Myocyte (in vitro differentiated cells): Measurements from ENCODE around the gene SAE1. TPM values are rescaled to one million over a fixed set of nuclear protein-coding genes. Genes with fewer than 3 reads are reported as not detected.

Experiments
- DNase-seq: peaks from one replicate; pipeline ENCODE4 v3.0.0-alpha.2; 2012; ENCODE audit warnings: low read depth
- total RNA-seq: library from RNA; depleted of rRNA; stranded (reverse); fragments of >200 nt; gene quantifications from 2 replicates; pipeline ENCODE4 v1.2.3, GENCODE V29; 2014

Gene SAE1
- total RNA-seq, 1 donor from 2014 or later = 144 TPM

DNA sequence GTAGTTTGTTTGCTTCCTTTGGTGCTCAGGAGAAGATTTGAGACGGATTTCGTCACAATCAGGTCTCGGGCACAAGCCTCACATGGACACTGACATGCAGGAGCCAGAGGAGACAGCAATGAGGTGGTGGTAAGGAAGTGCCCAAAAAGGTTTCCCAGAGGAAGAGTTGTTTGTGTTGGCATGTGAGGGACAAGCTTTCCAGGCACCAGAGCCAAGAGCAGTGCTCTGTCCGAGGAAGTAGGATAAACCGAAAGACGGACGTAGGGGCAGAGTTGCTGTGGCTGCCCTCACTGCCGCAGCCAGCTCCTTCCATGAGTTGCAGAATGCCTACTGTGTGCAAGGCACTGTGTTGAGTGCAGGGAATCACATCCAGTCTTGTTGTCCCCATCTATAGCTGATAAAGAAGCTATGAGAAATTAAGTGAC is 27.7 kb downstream of the SAE1 start:
- DNase-seq = no peak

- DNase-seq = peak; percentile 24
Observed at GRCh38 chr19:47158879-47159503, 28.4 kb downstream of the SAE1 start.

DNA sequence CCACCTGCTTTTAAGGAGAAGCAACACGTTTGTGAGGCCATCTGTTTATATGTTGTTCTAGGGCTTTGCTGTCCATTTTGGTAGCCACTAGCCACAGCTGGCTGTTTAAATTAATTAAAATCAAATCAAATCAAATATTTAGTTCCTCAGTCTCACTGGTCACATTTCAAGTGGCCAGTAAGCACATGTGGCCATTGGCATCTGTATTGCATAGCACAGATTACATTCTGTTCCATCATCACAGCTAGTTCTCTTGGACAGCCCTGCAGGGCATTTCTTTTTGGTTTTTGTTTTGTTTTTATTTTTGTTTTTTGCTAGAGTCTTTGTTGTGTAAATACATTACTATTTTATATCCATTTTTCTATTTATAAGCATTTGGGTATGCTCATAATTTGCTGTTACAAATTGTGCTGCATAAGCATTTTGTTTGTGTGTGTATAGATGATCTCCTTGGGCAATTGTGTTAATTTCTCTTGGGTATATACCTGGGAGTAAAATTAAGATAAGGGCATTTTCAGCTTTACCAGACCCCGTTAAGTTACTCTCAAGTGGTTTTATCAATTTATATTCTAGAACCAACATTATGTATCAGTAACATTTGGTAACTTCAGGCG is 31.3 kb downstream of the SAE1 start:
- DNase-seq = peak; percentile 29

- DNase-seq = no peak
Observed at GRCh38 chr19:47168065-47168464, 37.4 kb downstream of the SAE1 start.

GRCh38 chr19:47172666-47173455 is 42.2 kb downstream of the SAE1 start:
- DNase-seq = no peak

DNA sequence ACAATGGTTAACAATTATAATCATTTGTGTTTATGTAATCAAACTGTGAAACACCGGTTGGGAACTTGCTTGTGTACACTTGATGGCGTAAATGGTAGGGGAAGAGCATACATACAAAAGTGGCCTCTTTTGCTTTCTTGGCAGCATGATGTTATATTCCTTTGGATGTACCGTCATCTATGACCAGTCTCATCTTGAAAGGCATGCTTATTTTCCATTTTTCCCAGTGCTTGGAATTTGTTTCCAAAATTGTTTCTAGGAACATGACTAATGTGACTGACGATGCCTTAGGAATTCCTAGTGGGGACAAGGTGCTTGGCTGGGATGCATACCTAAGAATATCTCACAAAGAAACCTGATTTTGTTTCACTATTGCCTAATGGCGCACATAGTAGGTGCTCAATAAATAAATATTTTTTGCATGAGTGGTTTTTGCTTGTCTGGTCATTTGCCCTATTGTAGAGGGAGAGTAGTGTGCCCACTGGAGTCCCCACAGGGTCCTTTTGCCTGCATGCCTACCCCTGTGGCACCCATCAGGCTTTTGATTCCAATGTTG is 45.5 kb downstream of the SAE1 start:
- DNase-seq = peak; percentile 16

- DNase-seq = peak; percentile 47
Observed at GRCh38 chr19:47176627-47177090, 46.0 kb downstream of the SAE1 start.

- no peak for DNase-seq
Observed at GRCh38 chr19:47179653-47180310, 49.1 kb downstream of the SAE1 start.

GRCh38 chr19:47183601-47184000 is 53.0 kb downstream of the SAE1 start:
- DNase-seq = peak; percentile 18

DNA sequence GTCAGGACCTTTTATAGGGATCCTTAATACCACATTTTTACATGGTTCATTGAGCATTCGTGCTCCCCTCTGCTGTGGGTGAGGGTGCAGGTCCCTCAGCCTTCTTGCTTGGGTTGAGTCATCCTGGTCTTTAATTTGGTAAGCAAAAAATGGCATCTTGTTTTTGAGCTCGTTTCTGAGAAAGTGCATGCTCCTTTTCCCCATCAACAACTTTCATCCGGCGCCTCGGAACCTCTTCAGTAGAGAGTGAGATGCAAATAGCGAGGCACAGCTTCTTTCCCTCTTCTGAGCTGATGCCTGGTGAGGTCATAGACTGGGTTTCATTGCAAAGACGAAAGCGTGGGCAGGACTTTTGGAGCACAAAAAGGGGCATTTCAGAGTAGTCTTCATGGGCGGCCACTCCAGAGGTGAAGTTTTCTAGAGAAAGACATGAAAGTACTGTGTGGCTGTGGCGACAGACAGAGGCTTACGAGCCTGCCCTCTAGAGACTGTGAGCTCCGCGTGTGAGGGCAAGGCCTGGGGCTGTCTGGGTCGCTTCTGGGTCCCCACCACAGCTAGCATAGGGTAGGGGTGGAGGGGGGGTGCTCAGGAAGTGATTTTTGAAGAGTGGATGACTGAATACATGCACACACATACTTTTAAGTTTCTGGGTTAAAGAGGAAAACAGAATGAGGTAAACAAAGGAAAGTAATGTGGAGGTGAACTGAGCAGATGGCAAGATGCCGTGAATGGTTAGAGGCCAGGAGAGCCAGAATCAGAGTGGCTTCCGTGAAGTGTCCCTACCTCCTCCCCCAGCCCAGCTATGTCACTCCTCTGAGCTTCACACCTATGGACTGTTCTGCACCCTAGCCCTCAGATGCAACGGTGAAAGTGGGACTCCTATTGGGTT is 56.1 kb downstream of the SAE1 start:
- no peak for DNase-seq

DNA sequence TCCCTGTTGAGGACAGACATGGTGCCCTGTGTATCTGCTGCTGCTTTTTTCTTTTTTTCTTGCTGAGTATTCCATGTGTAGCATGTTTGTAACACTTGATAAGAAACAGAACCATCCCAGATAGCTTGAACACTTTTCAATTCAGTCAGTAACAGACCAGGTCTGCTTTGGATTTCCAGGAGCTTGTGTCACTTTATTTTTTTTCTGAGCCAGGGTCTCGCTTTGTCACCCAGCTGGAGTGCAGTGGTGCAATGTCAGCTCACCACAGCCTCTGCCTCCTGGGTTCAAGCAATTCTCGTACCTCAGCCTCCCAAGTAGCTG is 56.7 kb downstream of the SAE1 start:
- no peak for DNase-seq

DNA sequence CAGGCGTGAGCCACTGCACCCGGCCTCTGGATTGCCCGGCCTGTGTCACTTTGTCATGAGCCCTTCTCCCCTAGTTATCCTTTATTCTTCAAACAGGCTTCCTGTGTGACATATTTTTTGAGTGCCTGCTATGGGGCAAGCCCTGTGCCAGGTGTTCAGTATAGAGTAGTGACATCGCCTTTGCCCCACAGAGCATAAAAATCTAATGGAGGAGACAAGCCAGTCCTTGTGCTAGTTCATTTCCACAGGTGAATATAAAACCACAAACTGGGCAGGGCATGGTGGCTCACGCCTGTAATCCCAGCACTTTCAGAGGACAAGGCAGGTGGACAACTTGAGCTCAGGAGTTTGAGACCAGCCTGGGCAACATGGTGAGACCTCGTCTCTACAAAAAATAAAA is 57.2 kb downstream of the SAE1 start:
- DNase-seq = no peak

- DNase-seq = no peak
Observed at GRCh38 chr19:47188507-47189033, 57.9 kb downstream of the SAE1 start.

- DNase-seq = peak; percentile 90
Observed at GRCh38 chr19:47190167-47190727, 59.6 kb downstream of the SAE1 start.

DNA sequence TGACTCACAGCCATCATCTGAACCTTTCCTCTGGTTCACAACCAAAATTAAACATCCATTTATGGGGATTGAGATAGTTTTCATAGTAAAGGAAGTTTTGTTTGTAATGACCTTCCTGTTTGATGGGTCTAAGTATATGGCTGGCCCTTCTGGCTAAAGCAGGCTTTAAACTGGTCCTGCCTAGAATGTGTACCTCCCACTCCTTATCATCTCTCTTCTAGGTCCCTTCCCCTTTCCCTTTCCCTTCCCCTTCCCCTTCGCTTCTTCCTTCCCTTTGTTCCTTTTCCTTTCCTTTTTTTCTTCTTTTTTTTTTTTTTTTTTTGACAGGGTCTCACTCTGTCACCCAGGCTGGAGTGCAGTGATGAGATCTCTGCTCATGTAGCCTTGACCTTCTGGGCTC is 64.8 kb downstream of the SAE1 start:
- DNase-seq = no peak

GRCh38 chr19:47197141-47197540 is 66.5 kb downstream of the SAE1 start:
- DNase-seq = no peak

DNA sequence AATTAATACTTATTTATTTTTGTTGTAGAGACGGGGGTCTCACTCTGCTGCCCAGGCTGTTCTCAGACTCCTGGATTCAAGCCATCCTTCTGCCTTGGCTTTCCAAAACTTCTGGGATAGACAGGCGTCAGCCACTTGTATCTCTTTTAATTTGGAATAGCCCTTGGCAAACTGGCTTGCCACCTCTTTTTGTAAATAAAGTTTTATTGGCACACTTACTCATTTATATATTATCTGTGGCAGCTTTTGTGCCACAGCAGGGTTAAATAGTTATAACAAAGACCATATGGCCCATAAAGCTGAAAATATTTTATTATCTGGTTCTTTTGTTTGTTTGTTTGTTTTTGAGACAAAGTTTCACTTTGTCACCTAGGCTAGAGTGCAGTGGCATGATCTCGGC is 69.9 kb downstream of the SAE1 start:
- DNase-seq = no peak

GRCh38 chr19:47203254-47203653 is 72.6 kb downstream of the SAE1 start:
- DNase-seq = no peak

DNA sequence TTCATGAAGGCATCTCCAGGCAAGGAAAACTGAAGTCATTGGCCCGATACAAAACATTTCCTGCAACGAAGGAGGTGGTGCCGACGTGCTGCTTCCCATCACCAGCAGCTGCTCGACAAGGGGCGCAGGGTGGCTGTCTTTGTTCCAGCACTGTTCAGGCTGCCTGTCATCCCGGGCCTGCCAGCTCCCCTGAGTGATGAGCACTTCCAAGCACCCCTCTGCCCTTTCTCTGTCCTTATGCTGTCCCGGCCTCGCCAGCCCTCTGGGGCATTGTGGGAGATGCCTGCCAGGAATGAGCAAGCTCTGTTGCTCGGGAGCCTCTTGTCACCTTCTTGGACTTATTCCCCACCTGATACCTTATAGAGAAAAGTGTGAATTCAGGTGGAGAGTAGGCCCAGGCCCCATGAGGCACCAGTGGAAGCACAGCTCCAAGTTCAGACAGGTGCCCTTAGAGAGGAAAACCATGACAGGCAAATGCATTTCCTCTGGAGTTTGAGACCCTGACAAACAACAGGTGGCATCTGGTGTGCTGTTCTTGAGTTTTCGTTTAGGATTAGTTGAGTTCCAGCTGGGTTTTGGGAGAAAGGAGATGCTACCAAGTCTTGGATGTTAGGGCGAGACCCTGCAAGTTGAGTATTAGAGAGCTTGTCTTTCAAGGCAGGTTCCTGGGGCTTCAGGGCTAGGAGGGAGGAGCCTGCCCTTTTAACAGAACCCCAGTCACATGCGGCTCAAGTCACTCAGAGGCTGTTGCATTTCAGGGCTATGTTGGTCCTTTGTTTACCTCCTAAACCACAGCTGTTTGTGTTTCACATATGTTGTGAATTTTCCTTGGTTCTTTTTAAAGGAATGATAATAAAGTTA is 78.9 kb downstream of the SAE1 start:
- no peak for DNase-seq
